HG02759 (cell line): ENCODE results near the gene AKR1C4.

Source experiments
- ATAC-seq: cut with Tn5 transposase; IDR thresholded peaks from one replicate; pipeline ENCODE4 v1.9.1; 2021; ENCODE audit warnings: mild to moderate bottlenecking, moderate library complexity; ENCODE audit not compliant: unreplicated experiment

The AKR1C4 gene

GRCh38 chr10:5265139-5265538 lies 68.5 kb downstream of the AKR1C4 start:
- ATAC-seq: no peak

GRCh38 chr10:5266351-5266750 lies 69.7 kb downstream of the AKR1C4 start:
- no peak for ATAC-seq

- ATAC-seq: no peak
Measured at GRCh38 chr10:5266804-5267203, 70.2 kb downstream of the AKR1C4 start.

DNA sequence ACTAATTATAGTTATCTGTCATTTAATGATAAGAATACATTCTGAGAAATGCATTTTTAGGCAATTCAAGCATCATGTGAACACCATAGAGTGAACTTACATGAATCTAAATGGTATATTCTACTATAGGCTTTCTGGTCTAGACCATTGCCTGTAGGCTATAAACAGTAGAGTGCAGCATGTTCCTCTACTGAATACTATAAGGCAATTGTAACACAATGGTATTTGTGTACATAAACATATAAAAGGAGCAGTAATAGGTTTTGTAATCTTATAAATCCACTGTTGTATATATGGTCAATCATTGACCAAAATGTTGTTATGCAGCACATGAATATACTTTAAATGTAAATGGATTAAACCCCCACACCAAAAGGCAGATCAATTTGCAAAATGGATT lies 71.6 kb downstream of the AKR1C4 start:
- no peak for ATAC-seq
